HG03139 (cell line): Measurements from ENCODE around the gene DPRX.
"Not testable (repeated sequence)": the region's sequence is repeated elsewhere in the genome, so short reads cannot be mapped to it uniquely, and the experiment has no call there.

Experiments used
- ATAC-seq: cut with Tn5 transposase; IDR thresholded peaks from one replicate; pipeline ENCODE4 v1.9.1; 2021; ENCODE audit not compliant: unreplicated experiment

The DPRX gene

DNA sequence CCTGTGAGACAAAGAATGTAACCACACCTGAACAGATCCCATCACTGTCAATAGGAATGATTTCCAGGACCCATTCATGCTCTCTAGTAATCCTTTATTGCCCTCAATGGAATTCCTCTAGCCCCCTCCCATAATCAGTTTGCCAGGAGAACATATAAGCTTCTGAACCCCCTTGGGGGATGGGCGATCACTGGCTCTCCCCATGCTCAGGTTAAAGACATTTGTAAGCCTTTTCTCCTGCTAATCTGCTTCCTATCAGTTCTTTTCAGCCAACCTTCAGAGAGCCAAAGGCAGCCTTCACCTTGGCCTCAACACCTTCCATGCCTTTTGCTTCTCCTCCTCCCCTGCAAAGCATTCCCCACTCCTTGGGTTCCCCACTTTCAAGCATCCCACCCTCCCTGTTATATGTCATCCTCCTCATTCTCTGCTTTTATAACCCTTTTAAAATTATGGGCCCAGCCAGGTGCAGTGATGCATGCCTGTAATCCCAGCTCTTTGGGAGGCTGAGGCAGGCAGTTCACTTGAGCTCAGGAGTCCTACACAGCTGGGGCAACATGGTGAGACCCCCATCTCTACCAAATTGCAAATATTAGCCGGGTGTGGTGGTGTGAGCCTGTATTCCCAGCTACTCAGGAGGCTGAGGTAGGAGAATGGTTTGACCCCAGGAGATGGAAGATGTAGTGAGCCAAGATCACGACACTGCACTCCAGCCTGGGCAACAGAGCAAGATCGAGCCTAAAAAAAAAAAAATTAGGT, 12.4 kb downstream of the DPRX start:
- no peak for ATAC-seq

DNA sequence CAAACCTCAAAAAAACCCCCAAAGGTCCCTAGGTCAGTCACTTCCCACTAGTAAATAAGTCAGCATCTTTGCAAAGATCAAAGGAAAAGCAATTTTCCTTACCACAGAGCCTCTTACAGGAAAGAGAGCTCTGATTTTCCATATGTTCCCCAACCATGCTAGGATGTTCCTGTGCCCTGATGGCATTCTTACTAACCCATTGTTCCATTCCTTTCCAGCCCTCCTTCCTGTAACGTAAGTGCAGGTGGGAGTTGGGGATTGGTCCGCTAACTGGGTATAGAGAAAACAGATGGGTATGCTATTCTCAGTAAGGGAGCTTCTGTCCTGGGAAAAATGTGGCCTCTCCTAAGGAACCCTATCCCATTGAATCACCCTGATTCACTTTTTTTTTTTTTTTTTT, 14.3 kb downstream of the DPRX start:
- no peak for ATAC-seq

DNA sequence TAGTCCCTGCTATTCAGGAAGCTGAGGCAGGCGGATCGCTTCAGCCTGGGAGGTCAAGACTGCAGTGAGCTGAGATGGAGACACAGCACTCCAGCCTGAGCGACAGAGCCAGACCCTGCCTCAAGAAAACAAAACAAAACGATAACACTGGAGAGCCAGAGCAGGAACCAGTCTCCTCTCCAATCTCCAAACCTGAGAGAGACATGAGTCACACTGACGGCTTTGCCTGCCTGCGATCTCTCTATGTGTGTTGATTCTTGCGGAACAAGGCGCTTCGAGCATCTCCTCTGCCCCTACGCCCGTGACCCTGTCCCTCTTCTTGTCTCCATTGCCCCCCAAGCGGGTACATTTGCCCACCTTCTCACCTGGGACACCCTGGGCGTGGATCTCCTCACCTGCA, 15.6 kb downstream of the DPRX start:
- no peak for ATAC-seq

DNA sequence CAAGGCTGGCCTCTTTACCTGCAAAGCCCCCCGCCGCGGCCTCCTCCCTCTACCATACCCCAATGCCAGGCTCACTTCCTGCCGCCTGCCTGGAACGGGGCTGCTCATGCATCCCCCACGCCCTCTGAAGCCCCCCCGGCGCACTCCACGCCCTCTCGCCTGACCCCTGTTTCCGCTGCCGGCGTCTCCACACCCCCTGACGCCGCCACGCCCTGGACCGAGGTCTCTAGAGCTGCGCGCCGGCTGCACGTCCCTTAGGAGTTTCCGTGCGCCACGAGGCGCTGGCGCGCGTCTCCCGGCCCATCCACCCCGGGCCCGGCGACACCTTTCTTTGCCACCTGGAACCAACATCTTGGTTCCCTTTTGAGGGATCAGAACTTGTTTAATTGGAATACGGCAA, 16.0 kb downstream of the DPRX start:
- no peak for ATAC-seq

DNA sequence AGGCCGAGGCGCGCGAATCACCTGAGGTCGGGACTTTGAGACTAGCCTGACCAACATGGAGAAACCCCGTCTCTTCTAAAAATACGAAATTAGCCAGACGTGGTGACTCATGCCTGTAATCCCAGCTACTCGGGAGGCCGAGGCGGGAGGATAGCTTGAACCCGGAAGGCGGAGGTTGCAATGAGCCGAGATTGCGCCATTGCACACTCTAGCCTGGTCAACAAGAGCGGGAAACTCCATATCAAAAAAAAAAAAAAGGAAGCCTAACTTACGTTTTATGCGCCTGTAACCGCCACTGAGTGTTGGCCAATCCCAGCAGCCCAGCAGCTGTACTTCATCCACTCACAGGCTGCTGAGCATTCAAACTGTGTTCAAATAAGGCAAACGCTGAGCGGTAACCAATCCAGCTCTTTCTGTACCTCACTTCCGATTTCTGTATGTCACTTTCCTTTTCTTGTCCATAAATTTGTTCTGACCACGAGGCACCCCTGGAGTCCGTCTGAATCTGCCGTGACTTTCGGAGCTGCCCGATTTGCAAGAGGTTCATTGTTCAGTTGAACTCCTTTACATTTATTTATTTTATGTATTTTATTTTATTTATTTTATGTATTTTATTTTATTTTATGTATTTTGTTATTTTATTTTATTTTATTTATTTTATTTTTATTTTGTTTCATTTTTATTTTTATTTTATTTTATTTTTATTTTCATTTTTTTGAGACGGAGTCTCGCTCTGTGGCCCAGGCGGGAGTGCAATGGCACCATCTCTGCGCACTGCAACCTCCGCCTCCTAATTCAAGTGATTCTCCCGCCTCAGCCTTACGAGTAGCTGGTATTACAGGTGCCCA, 18.2 kb downstream of the DPRX start:
- ATAC-seq: no peak

DNA sequence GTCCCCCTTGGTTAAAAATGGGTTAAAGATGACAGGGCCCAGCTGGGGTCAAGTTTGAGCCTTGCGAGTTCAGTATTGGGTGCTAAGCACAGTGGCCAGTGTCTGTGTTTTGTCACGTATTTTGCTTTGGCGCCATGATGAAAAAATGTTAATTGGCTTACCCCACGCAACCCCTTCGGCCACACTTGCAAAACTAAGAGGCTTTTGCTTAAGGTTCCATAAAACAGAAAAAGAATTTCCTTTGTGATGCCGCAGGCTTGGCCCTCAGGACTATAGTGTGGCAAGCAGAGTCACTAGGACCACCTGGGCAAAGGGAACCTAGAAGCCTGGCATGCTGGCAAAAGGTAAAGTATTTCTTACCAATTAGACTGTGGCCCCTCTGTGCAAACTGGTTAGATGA, 20.7 kb downstream of the DPRX start:
- ATAC-seq: no peak

DNA sequence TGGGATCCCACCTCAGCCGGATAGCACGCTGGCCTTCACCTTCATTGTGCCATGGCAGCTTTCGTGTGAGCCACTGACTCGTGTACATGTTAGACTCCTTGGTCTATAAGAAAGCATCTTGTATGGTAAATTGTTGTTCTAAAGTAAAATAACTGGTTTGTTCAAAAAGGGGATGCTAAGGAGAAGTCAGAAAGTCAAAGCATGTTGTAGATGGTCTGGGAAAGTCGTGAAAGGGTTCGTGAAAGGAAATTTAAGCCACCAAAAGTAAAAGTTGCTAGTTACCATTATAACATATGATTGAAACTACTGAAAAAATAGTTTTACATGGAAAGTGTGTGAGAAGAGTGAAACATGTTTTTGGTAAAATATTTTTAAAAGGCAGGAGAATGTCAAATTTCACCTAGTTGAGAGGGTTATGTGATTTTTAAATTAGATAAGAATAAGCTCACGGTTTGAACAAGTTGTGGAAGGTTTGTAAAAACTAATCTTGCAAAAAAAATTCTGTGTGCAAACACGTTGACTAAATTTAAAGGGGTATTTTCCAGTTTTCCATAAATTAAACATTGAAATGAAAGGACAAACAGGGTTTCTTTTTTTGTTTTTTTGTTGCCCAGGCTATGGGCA, 23.4 kb downstream of the DPRX start:
- ATAC-seq: no peak

DNA sequence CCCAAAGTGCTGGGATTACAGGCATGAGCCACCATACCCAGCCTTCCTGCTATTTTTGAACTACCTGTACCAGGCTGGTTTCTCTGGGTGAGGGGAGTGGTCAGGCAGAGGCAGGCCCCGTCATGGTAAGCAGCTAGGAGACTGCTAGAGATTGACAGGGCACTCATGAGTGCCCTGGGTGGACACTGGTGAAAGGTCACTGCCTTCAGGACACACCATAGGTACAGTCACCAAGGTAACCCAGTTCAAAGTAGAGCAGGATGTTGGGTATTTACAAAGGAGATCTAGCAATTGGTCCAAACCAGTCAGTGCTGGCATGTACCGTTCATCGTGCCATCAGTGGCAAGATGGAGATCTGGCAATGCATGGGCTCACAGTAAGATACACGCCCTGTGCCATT, 25.5 kb downstream of the DPRX start:
- no peak for ATAC-seq

DNA sequence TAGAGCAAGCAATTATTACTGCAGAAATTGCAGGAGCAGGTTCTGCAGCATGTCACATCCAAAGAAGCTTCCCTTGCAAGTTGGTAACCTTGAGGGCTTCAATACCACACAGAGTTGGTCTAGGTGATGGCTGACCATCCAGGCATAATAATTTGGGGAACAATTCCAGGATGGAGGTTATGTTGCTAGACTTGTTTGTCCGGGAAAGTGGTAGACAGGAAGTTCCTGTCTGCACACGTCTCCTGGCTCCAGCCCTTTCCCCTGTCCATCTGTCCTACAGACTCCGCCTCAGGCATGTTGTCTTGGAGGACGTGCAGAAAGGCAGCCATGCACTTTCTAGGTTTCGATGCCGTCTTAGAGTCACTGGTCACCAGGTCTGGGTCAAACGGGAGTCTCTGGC, 26.0 kb downstream of the DPRX start:
- no peak for ATAC-seq

DNA sequence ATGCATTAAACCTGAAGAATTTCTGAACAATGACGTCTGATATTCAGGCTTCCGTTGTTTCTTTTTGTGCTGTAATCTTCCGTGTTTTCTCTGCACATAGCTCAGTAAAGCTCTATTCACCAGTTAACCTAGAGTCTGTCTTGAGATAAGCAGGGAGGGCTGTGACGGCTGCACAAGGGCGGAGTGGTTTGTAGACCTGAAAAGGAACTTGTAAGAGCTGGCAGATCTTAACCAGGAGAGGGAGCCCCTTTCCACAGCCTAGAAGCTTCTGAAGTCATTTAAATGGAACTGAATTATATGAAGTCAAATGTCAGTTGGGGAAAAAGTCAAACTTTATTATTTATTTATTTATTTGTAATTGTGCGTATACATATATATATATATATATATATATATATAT, 27.5 kb downstream of the DPRX start:
- no peak for ATAC-seq

DNA sequence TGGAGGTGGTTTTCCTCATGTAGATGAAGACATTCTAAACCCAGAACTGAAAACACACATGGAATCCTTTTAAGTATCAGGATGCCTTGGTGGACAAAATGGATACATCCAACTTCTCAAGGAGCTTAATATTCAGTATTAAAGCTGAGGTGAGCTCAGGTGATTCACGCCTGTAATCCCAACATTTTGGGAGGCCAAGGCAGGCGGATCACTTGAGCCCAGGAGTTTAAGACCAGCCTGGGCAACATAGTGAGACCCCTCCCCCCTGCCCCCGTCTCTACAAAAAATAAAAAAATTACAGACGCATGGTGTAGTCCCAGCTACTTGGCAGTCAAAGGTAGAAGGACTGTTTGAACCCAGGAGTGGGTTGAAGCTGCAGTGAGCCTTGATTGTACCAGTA, 28.8 kb downstream of the DPRX start:
- ATAC-seq: no peak

DNA sequence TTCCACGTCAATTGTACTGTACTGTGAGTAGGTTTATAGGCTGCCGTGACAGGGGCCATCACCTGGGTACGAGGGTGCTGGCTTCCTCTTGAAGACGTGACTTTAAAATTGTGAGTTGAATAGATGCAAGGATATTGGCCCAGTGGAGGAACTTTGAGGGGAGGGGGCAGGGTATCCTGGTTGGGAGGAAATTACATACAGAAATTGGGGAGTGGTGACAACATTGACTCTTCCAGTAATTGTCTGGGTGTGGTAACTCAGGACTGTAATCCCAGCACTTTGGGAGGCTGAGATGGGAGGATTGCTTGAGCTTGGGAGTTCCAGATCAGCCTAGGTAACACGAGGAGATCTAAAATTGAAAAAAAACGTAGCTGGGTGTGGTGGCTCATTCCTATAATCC, 30.4 kb downstream of the DPRX start:
- ATAC-seq: no peak

DNA sequence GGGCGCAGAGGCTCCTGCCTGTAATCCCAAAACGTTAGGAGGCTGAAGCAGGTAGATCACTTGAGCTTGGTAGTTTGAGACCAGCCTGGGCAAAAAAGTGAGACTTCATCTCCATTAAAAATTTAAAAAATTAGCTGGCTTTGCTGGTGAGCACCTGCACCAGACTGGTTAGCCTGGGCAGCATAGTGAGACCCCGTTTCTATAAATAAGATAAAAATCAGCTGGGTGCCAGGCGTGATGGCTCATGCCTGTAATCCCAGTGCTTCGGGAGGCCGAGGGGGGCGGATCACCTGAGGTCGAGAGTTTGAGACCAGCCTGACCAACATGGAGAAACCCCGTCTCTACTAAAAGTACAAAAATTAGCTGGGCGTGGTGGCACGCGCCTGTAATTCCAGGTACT, 32.4 kb downstream of the DPRX start:
- ATAC-seq: no peak

DNA sequence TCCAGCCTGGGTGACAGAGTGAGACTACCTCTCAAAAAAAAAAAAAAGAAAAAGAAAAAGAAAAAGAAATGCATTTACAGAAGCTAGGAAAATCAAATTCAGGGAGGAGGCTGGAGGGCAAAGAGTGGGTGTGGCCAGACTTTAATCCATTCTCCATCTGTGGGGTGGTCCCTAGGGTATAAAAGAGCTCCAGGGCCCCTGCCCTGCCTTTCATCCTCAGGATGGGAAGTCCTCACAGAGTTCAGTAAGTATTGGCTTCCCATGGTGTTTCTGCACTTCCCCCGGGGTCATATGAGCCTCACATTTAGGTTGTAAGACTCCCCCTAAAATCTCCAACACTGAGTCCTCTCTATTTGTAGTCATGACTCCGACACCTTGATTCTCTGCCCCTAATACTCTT, 33.0 kb downstream of the DPRX start:
- no peak for ATAC-seq

DNA sequence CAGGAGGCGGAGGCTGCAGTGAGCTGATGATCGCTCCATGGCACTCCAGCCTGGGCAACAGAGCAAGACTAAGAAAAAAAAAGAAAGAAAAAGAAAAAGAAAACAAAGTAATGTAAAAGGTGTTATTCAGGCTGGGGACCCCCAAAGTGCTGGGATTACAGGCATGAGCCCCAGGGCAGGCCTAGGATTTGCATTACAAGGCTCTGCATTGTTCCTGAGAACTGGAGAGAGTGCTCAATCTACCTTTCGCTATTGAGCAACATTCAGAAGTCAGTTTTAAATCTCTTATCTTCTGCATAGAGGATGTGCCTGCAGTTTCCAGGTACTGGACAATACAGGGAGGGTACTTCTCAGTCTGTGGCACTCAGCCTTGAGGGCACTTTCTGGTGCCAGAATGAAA, 34.5 kb downstream of the DPRX start:
- ATAC-seq: not testable (repeated sequence)

DNA sequence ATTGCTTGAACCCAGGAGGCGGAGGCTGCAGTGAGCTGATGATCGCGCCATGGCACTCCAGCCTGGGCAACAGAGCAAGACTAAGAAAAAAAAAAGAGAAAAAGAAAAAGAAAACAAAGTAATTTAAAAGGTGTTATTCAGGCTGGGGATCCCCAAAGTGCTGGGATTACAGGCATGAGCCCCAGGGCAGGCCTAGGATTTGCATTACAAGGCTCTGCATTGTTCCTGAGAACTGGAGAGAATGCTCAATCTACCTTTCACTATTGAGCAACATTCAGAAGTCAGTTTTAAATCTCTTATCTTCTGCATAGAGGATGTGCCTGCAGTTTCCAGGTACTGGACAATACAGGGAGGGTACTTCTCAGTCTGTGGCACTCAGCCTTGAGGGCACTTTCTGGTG, 37.0 kb downstream of the DPRX start:
- ATAC-seq: not testable (repeated sequence)

DNA sequence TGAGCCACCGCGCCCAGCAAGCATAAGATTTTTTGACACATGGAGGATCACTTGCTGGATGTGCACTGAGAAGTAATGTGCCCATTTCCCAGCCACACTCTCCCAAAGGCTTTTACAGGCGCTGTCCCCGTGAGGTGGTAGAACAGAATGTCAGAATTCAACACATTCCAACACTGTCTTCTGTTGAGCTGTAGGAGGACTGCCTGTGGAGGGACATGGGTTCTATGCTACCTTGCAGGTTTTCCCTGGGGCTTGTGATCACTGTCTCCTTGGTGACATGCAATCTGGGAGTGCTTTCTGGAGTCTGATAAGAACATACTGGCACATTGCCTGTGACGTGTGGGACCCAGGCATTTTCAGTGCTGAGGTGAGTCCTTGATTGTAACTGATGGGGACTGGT, 38.5 kb downstream of the DPRX start:
- no peak for ATAC-seq

DNA sequence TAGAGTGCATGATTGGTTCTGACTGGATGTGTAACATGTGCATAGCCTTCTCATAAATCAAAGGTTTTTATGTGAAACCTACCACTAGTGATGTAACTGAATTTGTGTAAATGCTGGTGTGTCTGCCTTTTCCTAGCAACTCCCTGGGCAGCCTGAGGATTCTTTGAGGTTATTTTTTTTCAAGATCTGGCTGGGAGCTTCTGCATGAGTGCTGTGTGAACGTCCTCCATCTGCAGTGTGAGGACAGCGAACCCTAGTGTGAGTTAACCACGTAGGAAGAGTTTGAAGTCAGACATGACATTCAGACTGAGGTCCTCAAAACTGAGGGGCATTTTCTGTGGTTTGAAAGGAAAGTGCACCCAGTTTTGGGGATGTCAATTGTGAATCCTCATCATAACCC, 39.9 kb downstream of the DPRX start:
- no peak for ATAC-seq
